Aortic smooth muscle cell (primary cell): Measurements from ENCODE around the gene JDP2. TPM values are rescaled to one million over a fixed set of nuclear protein-coding genes. Genes with fewer than 3 reads are reported as not detected.

ENCODE experiments used
- total RNA-seq: library from RNA; depleted of rRNA; stranded (reverse); fragments of >200 nt; gene quantifications from 2 replicates; pipeline ENCODE4 v1.2.3, GENCODE V29; 2014

JDP2 gene
- total RNA-seq, result 18.9 and 24.4 TPM in 2 replicates

DNA sequence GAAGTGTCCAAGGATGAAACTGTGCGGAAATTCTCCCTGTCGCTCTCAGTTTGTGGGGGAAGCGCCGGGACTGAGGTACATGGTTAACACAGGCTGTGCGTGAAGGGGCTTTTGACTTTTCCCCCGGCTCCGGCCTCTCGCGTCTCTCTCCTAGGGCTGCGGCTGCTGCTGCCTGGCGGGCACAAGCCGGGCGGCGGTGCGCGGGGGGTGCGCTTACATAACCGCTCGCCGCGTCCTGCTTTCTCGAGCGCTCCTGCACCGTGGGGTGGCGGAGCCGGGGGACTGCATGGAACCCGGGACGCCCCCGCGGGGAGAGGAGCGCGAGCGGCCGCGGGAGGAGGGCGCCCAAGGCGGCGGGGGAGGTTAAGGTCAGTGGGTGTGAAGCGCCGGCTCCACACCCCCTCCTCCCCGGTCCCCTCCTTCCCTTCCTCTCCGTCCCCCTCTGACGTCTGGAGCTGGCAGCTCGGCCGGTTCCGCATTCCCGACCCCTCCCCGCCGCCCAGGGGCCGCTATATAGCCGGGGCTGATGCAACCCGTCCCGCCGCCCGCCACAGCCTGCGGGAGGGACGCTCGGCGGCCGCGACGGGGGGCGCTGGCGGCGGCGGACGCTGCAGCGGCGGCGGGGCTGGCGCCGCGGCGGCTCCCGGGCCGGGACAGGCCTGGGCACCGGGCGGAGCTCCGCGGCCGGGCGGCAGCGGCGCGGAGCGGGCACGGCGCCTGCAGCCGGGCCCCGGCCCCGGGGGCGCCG is at the start of gene JDP2:
Gene JDP2, plus strand, starts transcription at position 541 of the 748 bp plus-strand sequence. CDS start 9,899 bp downstream, outside the sequence.

DNA sequence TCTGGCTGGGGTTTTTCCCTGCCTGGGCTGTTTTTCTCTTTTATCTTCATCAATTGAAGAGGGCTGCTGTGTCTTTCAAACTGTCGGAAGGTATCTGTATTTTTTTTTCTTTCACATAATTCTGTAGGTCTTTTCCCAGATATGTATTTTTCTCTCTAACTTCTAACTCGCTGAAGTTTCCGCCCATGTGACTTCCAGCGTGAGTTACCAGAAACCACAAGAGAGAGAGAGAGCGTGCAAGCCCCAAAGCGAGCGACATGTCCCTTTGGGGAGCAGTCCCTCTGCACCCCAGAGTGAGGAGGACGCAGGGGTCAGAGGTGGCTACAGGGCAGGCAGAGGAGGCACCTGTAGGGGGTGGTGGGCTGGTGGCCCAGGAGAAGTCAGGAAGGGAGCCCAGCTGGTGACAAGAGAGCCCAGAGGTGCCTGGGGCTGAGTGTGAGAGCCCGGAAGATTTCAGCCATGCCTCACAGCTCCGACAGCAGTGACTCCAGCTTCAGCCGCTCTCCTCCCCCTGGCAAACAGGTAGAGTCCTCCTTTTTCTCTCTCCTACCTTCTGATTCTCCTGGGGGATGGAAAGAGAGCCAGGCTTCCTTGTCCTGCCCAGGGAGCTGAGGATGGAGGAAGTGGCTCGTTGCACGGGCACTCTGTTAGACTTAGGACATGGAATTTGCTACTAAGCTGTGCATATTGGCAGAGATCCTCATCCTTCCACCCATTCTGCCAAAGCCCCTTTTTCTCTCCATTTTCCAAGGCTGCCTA is 94.6 kb downstream of the JDP2 start, which contains the start of gene BATF:
Gene BATF, plus strand, starts transcription at position 246 of the 759 bp plus-strand sequence. Its CDS starts 214 bp downstream, at position 460.

Other genes with a start within 250 kb of the JDP2 start
- 4.5 and 14.4 TPM in 2 replicates for gene FOS, start 149.2 kb upstream of the JDP2 start, total RNA-seq
- gene BATF, start 94.4 kb downstream of the JDP2 start, total RNA-seq, result 0.12 and 1.8 TPM in 2 replicates
- 0.75 and 0.79 TPM in 2 replicates for gene FLVCR2, start 150.6 kb downstream of the JDP2 start, total RNA-seq
- gene ERG28, start 232.9 kb downstream of the JDP2 start, total RNA-seq, result 4.6 and 6.3 TPM in 2 replicates
- 24.8 and 29.1 TPM in 2 replicates for gene TTLL5, start 233.2 kb downstream of the JDP2 start, total RNA-seq